Hepatocyte (in vitro differentiated cells): ENCODE results near the gene GTF3C2.

ENCODE experiments used
- EZH2phosphoT487 ChIP-seq: fragments of 200-600 bp; sonication (generic); IDR thresholded peaks from one replicate; pipeline ENCODE4 v1.6.1; 2018; ENCODE audit warnings: antibody characterized with exemption, mild to moderate bottlenecking, low read depth, moderate library complexity; ENCODE audit not compliant: unreplicated experiment, severe bottlenecking
- TF ChIP-seq, protein P1 (sequence below): fragments of 200-600 bp; sonication (generic); IDR thresholded peaks from 2 replicates; pipeline ENCODE4 v1.5.1; 2016; ENCODE audit warnings: antibody characterized with exemption, mild to moderate bottlenecking; ENCODE audit not compliant: poor library complexity

DNA sequence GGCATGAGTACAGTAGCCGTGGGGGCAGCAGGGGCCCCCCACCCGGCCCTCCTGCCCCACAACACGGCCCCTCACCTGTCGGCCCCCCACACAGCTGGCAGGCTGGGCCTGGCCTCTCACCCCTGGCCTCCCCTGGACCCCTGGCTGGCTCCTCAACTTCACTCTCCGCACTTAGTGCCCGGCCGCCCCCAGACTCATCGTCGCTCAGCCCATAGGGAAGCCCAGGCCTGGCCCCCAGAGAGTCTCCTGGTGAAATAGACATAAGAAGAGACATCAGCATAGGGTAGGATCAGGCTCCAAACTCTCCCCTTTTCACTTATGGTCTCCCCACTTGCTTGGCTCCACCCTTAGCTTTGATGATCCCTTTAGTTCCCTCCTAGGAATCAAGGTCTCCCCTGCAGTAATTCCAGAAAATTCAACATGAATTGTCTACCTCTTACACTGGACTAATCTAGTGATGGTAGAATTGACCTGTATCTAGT lies 22.3 kb upstream of the GTF3C2 start:
- TF ChIP-seq, protein P1, sequence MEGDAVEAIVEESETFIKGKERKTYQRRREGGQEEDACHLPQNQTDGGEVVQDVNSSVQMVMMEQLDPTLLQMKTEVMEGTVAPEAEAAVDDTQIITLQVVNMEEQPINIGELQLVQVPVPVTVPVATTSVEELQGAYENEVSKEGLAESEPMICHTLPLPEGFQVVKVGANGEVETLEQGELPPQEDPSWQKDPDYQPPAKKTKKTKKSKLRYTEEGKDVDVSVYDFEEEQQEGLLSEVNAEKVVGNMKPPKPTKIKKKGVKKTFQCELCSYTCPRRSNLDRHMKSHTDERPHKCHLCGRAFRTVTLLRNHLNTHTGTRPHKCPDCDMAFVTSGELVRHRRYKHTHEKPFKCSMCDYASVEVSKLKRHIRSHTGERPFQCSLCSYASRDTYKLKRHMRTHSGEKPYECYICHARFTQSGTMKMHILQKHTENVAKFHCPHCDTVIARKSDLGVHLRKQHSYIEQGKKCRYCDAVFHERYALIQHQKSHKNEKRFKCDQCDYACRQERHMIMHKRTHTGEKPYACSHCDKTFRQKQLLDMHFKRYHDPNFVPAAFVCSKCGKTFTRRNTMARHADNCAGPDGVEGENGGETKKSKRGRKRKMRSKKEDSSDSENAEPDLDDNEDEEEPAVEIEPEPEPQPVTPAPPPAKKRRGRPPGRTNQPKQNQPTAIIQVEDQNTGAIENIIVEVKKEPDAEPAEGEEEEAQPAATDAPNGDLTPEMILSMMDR, result no peak
- no peak for TF ChIP-seq EZH2phosphoT487
